ENCODE measurements around the gene LATS2. TPM values are rescaled to one million over a fixed set of nuclear protein-coding genes. Genes with fewer than 3 reads are reported as not detected.
"Not testable (repeated sequence)": the region's sequence is repeated elsewhere in the genome, so short reads cannot be mapped to it uniquely, and the experiment has no call there.

LATS2 gene
- total and polyA plus RNA-seq, 2 of the 8 experiments (the other 6 are each of a cell fraction or from before 2014, with no cell fraction given) = 8.3 to 26.2 TPM

DNA sequence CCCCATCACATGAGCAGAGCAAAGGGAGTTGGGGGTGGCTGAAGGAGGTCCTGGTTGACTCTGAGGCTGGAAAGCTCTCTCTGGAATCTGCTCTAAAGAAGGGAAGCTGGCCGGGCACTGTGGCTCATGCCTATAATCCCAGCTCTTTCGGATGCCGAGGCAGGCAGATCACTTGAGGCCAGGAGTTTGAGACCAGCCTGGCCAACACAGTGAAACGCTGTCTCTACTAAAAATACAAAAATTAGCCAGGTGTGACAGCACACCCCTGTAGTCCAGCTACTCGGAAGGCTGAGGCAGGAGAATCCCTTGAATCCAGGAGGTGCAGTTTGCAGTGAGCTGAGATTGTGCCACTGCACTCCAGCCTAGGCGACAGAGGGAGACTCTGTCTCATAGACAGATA is 11.7 kb downstream of the LATS2 start:
- H2BK12ac ChIP-seq (ENCODE audit: low read depth, low read length); H4K8ac ChIP-seq (ENCODE audit: extremely low read depth, insufficient read depth, low read length); H3K23ac ChIP-seq (ENCODE audit: insufficient read length); H4K5ac ChIP-seq (ENCODE audit: insufficient read length, low read depth, low read length); H2AK5ac ChIP-seq (ENCODE audit: low read depth, low read length); H2BK120ac ChIP-seq (replicated peaks; ENCODE audit: low read depth, low read length); H2BK5ac ChIP-seq (ENCODE audit: low read depth, low read length); DNase-seq (ENCODE audit: low read depth in 1 of 2, low spot score in 2 of 2); H4K91ac ChIP-seq (replicated peaks; ENCODE audit: insufficient read length, low read length); FAIRE-seq; H3K14ac ChIP-seq (ENCODE audit: insufficient read length); H3K18ac ChIP-seq (ENCODE audit: extremely low read depth, low read length); H3K27me3 ChIP-seq (replicated peaks in 1 of 4; ENCODE audit: control insufficient read depth in 3 of 4, extremely low read depth in 1 of 4, insufficient read depth in 3 of 4, low read length in 3 of 4); H2BK20ac ChIP-seq (ENCODE audit: low read length); H2BK15ac ChIP-seq (ENCODE audit: low read length); H2AFZ ChIP-seq (ENCODE audit: low read length); H3K9me3 ChIP-seq (ENCODE audit: insufficient read depth in 2 of 2, low read depth in 1 of 2, low read length in 1 of 2); H3K4ac ChIP-seq (replicated peaks; ENCODE audit: insufficient read length, low read depth, low read length); H3K9ac ChIP-seq (replicated peaks in 1 of 4; ENCODE audit: extremely low read depth in 1 of 4, low read depth in 3 of 4, low read length in 3 of 4); H3K56ac ChIP-seq (replicated peaks; ENCODE audit: insufficient read length, low read depth, low read length); H3K23me2 ChIP-seq (ENCODE audit: low read depth, low read length); H3K4me3 ChIP-seq (ENCODE audit: extremely low read depth in 1 of 4, insufficient read depth in 2 of 4, low read depth in 3 of 4, low read length in 4 of 4): not testable (repeated sequence)
- 78% methylated on average over 6 of the region's 6 CpGs; no CpG with 5 or more reads in 1 of the 2 experiments for WGBS, 2 experiments (ENCODE audit: extremely low coverage in 1 of 2, insufficient coverage in 1 of 2, insufficient read length in 1 of 2, insufficient replicate concordance in 2 of 2, low coverage in 1 of 2, low lambda C conversion rate in 2 of 2, missing lambda C conversion rate in 1 of 2)
- H3K36me3 ChIP-seq (ENCODE audit: control insufficient read depth in 2 of 4, insufficient read depth in 4 of 4, low read length in 3 of 4) = peaks cover 0 to 21% (median 5%) of the 10 kb centered on the region in 4 experiments; a peak in 5 of 8 replicates
- peaks cover 18% of the 10 kb centered on the region for H3K79me1 ChIP-seq (ENCODE audit: low read depth, low read length)
- peak overlapping the region in 1 of 2 experiments; percentile 40; a peak in 2 of 4 replicates for H3K4me2 ChIP-seq (ENCODE audit: insufficient read depth in 1 of 2, low read depth in 2 of 2, low read length in 2 of 2)
- peaks cover 18 to 25% of the 10 kb centered on the region in 2 experiments for H4K20me1 ChIP-seq (replicated peaks in 1 of 2; ENCODE audit: control insufficient read depth in 1 of 2, insufficient read depth in 2 of 2, low read length in 2 of 2)
- POLR2A ChIA-PET (ENCODE audit: partially characterized antibody) = interaction anchor here (0.6 to 4.6 kb wide), 10 partner anchors 9 to 82 kb away, joined by 3 to 29 read pairs (median 4); partner anchors contain the start of gene LATS2
- H3K4me1 ChIP-seq (replicated peaks in 1 of 4; ENCODE audit: control insufficient read depth in 3 of 4, insufficient read depth in 4 of 4, low read length in 3 of 4) = peaks cover 5 to 11% (median 6%) of the 10 kb centered on the region in 4 experiments; a peak in 6 of 7 replicates
- 0 out of 2 replicates have a peak overlapping the region, but pooled peaks have one; percentile 11 for H3K27ac ChIP-seq (ENCODE audit: low read depth, low read length)
- CTCF ChIA-PET (ENCODE audit: partially characterized antibody) = interaction anchor here (0.6 to 1.4 kb wide), 5 partner anchors 10 to 130 kb away, joined by 3 to 5 read pairs (median 3); no protein-coding TSS in a partner anchor
- peaks cover 35 to 99% of the 10 kb centered on the region in 2 experiments for H3K79me2 ChIP-seq (ENCODE audit: control insufficient read depth in 1 of 2, insufficient read depth in 2 of 2, low read length in 2 of 2)
